Peyer's patch (tissue), 4 donors: Measurements from ENCODE around the gene MRPS7.

Experiments used
- POLR2A ChIP-seq, 2 donors: fragments of 450-650 bp; IDR thresholded peaks; one replicate each; pipeline ENCODE4 v1.5.1; 2017; ENCODE audit warnings: antibody characterized with exemption in 2 of 2, mild to moderate bottlenecking in 2 of 2, moderate library complexity in 2 of 2
- TF ChIP-seq, protein P1 (sequence below), 6 experiments: fragments of 450-650 bp in 4 of 6; fragments of 200-600 bp in 2 of 6; sonication (generic) in 1 of 6; IDR thresholded peaks; one replicate each; pipeline ENCODE4 v1.5.1; 2017 to 2019; ENCODE audit warnings: antibody characterized with exemption in 6 of 6, mild to moderate bottlenecking in 3 of 6, moderate library complexity in 1 of 6

DNA sequence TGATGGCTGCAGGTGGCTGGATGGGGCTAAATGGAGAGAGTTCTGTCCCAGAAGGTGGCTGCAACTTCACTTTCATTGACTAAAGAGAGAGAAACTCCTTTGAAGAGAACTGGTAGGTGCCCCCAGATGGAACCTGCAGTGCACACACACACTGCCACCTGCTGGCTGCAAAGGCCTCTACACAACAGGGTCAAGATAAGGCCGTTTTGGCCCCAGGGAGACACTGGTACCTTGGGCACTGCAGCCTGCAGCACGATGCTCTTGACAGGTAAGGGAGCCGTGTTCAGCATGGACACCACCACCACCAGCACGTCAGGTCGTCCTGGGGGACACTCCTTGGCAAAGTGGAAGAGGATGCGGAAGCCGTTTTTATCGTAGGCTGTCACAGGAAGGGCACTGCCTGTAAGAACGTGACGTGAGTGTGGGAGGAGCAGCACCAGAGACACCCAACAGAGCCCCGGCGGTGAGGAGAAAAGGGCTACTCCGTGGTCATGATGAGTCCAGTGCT lies 22.9 kb upstream of the MRPS7 start:
- TF ChIP-seq, protein P1, sequence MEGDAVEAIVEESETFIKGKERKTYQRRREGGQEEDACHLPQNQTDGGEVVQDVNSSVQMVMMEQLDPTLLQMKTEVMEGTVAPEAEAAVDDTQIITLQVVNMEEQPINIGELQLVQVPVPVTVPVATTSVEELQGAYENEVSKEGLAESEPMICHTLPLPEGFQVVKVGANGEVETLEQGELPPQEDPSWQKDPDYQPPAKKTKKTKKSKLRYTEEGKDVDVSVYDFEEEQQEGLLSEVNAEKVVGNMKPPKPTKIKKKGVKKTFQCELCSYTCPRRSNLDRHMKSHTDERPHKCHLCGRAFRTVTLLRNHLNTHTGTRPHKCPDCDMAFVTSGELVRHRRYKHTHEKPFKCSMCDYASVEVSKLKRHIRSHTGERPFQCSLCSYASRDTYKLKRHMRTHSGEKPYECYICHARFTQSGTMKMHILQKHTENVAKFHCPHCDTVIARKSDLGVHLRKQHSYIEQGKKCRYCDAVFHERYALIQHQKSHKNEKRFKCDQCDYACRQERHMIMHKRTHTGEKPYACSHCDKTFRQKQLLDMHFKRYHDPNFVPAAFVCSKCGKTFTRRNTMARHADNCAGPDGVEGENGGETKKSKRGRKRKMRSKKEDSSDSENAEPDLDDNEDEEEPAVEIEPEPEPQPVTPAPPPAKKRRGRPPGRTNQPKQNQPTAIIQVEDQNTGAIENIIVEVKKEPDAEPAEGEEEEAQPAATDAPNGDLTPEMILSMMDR (IDR thresholded peaks at IDR 0.05): peak; percentile 61 to 81 (median 76)
- no peak for TF ChIP-seq POLR2A (IDR thresholded peaks at IDR 0.05)
